GM18907 (cell line): ENCODE measurements around the gene TRIP12.
A peak's percentile ranks its signal among the peaks of the same experiment; 100 is the strongest.
"Not testable (repeated sequence)": the region's sequence is repeated elsewhere in the genome, so short reads cannot be mapped to it uniquely, and the experiment has no call there.

Experiments
- ATAC-seq: cut with Tn5 transposase; IDR thresholded peaks from one replicate; pipeline ENCODE4 v1.9.1; 2021; ENCODE audit warnings: mild to moderate bottlenecking, moderate library complexity; ENCODE audit not compliant: unreplicated experiment

The TRIP12 gene

GRCh38 chr2:229921101-229921891 lies 513 bp downstream of the TRIP12 start:
- ATAC-seq, result peak; percentile 25

GRCh38 chr2:229920011-229920641 lies 1.7 kb downstream of the TRIP12 start:
- ATAC-seq, result no peak

GRCh38 chr2:229917793-229918192 lies 4.0 kb downstream of the TRIP12 start:
- ATAC-seq, result no peak

- ATAC-seq, result no peak
Measured at GRCh38 chr2:229914171-229914570, 7.6 kb downstream of the TRIP12 start.

GRCh38 chr2:229910832-229911412 lies 10.9 kb downstream of the TRIP12 start:
- ATAC-seq, result peak; percentile 77

GRCh38 chr2:229910147-229910831 lies 11.5 kb downstream of the TRIP12 start:
- ATAC-seq, result peak; percentile 21

- no peak for ATAC-seq
Measured at GRCh38 chr2:229909090-229909489, 12.7 kb downstream of the TRIP12 start.

- no peak for ATAC-seq
Measured at GRCh38 chr2:229905601-229906000, 16.2 kb downstream of the TRIP12 start.

GRCh38 chr2:229903037-229903436 lies 18.8 kb downstream of the TRIP12 start:
- ATAC-seq, result no peak

- no peak for ATAC-seq
Measured at GRCh38 chr2:229901819-229902218, 20.0 kb downstream of the TRIP12 start.

GRCh38 chr2:229900514-229900913 lies 21.3 kb downstream of the TRIP12 start:
- not testable (repeated sequence) for ATAC-seq

- no peak for ATAC-seq
Measured at GRCh38 chr2:229900012-229900411, 21.8 kb downstream of the TRIP12 start.

GRCh38 chr2:229899604-229900003 lies 22.2 kb downstream of the TRIP12 start:
- ATAC-seq, result no peak

- ATAC-seq, result no peak
Measured at GRCh38 chr2:229896857-229897256, 25.0 kb downstream of the TRIP12 start.

GRCh38 chr2:229889023-229889422 lies 32.8 kb downstream of the TRIP12 start:
- ATAC-seq, result no peak

- ATAC-seq, result no peak
Measured at GRCh38 chr2:229888031-229888430, 33.8 kb downstream of the TRIP12 start.

- no peak for ATAC-seq
Measured at GRCh38 chr2:229887441-229887840, 34.4 kb downstream of the TRIP12 start.

GRCh38 chr2:229884775-229885699 lies 36.8 kb downstream of the TRIP12 start:
- peak; percentile 54 for ATAC-seq

- ATAC-seq, result no peak
Measured at GRCh38 chr2:229882583-229882982, 39.2 kb downstream of the TRIP12 start.

- no peak for ATAC-seq
Measured at GRCh38 chr2:229880892-229881586, 40.8 kb downstream of the TRIP12 start.
